ENCODE measurements around the gene PCDH9. TPM values are rescaled to one million over a fixed set of nuclear protein-coding genes. Genes with fewer than 3 reads are reported as not detected.

Gene PCDH9
- total and polyA plus RNA-seq, 10 of the 15 experiments (the other 5 are each of a cell fraction or from before 2014, with no cell fraction given) = 0.02 to 2.3 (median 0.05) TPM; not detected in 1

DNA sequence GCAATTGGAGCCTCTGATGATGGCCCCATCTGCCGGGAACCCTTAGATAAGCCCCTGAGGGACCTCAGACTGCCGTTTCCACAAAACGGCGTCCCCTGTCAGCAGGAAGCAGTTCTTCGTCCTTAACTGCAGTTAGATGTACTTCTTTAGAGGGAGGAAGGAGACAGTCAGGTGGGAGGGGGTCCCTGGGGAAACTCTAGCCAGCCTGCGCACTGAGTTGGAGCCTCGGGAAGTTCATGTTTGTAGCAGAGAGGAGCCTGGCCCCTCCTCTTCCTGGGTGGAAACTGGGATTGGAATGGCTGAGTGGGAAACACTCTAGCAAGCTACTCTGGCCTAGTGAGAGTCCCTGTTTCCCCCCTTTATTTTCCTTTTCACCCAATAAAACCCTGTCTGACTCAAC, 612.4 kb downstream of the PCDH9 start:
- no peak for FAIRE-seq
- no peak for TF ChIP-seq KAT2A (conservative IDR thresholded peaks at IDR 0.05; ENCODE audit: control insufficient read depth, low read depth, low read length)
- no peak for TF ChIP-seq ZBTB11 (CRISPR knock-in tag; IDR thresholded peaks at IDR 0.05)
- TF ChIP-seq POLR2AphosphoS2 (IDR thresholded peaks at IDR 0.05; ENCODE audit: low read depth, low read length) = no peak
- TF ChIP-seq ZZZ3 (IDR thresholded peaks at IDR 0.05; ENCODE audit: control insufficient read depth, insufficient read length, low read depth) = no peak
- intact Hi-C loops (cut with micrococcal nuclease; ENCODE audit: unreplicated experiment) = no loop called here
- Histone ChIP-seq H3K4me3 (no peak overlapping the region), H3K36me3 (ENCODE audit: control insufficient read depth in 2 of 2, insufficient read depth in 2 of 2, low read length in 1 of 2) (no peaks in the 10 kb centered on the region), H3K79me2 (ENCODE audit: control insufficient read depth, insufficient read depth, low read length) (no peaks in the 10 kb centered on the region), H3K9me3 (replicated peaks; ENCODE audit: control insufficient read depth, insufficient read depth, low read length) (no peaks in the 10 kb centered on the region), H3K9ac (ENCODE audit: control insufficient read depth, insufficient read depth, low read length) (no peak overlapping the region), H2AFZ (ENCODE audit: control insufficient read depth, low read depth, low read length) (no peak overlapping the region), H3K27ac (ENCODE audit: control insufficient read depth, insufficient read depth) (no peak overlapping the region), H3K27me3 (replicated peaks in 1 of 2; ENCODE audit: control insufficient read depth in 2 of 2, insufficient read depth in 2 of 2, low read length in 1 of 2) (no peaks in the 10 kb centered on the region), H3K4me2 (ENCODE audit: control insufficient read depth, insufficient read depth) (no peak overlapping the region), H3K4me1 (ENCODE audit: control insufficient read depth, insufficient read depth, low read length) (no peaks in the 10 kb centered on the region), H4K20me1 (ENCODE audit: control insufficient read depth, insufficient read depth) (no peaks in the 10 kb centered on the region)
- ChIA-PET SMC1A (ENCODE audit: uncharacterized antibody, unreplicated experiment) (interaction anchor here (1.0 to 1.9 kb wide), 3 partner anchors 71 to 621 kb away, joined by 3 to 15 read pairs (median 6); no protein-coding TSS in a partner anchor), RAD21 (ENCODE audit: unreplicated experiment) (interaction anchor here (1.4 to 1.9 kb wide), 4 partner anchors 11 to 621 kb away, joined by 3 to 9 read pairs (median 8); no protein-coding TSS in a partner anchor), CTCF (interaction anchor here (1.3 to 2.6 kb wide), 5 partner anchors 11 to 621 kb away, joined by 3 to 26 read pairs (median 14); no protein-coding TSS in a partner anchor), POLR2A (no interaction called here)
- in situ Hi-C loops (cut with MboI) = no loop called here
- ATAC-seq = no peak
- WGBS (ENCODE audit: insufficient coverage, insufficient replicate concordance, low lambda C conversion rate, missing lambda C conversion rate) = 23% methylated on average over 7 of the region's 7 CpGs
- DNase-seq (ENCODE audit: low read depth, low spot score) = no peak
- no TSS peak for BruUV-seq (replicated peaks)
